GM23248 (cell line): ENCODE results near the gene TMEM165. TPM values are rescaled to one million over a fixed set of nuclear protein-coding genes. Genes with fewer than 3 reads are reported as not detected.

ENCODE experiments used
- DNase-seq: peaks from one replicate; pipeline ENCODE4 v3.0.0-alpha.2; 2015
- H2AFZ ChIP-seq: fragments of 200-600 bp; sonication (generic); 2 replicates; pipeline ENCODE4 v1.6.1; 2016; ENCODE audit warnings: antibody characterized with exemption
- H3F3A ChIP-seq: fragments of 200-600 bp; sonication (generic); 2 replicates; pipeline ENCODE4 v1.6.1; 2016; ENCODE audit warnings: mild to moderate bottlenecking, antibody characterized with exemption, mixed run types; ENCODE audit not compliant: insufficient read depth
- H3K27ac ChIP-seq: fragments of 200-600 bp; sonication (generic); 2 replicates; pipeline ENCODE4 v1.5.1; 2016; ENCODE audit warnings: mild to moderate bottlenecking
- H3K27me3 ChIP-seq: fragments of 200-600 bp; sonication (generic); replicated peaks from 2 replicates; pipeline ENCODE4 v1.6.1; 2016; ENCODE audit warnings: mild to moderate bottlenecking; ENCODE audit not compliant: insufficient read depth
- H3K36me3 ChIP-seq: fragments of 200-600 bp; sonication (generic); 2 replicates; pipeline ENCODE4 v1.6.1; 2016; ENCODE audit warnings: low read depth, mild to moderate bottlenecking
- H3K4me1 ChIP-seq: fragments of 200-600 bp; sonication (generic); 2 replicates; pipeline ENCODE4 v1.6.1; 2016; ENCODE audit warnings: mild to moderate bottlenecking; ENCODE audit not compliant: insufficient read depth
- H3K4me2 ChIP-seq: fragments of 200-600 bp; sonication (generic); one replicate; pipeline ENCODE4 v1.6.1; 2016; ENCODE audit warnings: mild to moderate bottlenecking; ENCODE audit not compliant: unreplicated experiment
- H3K4me3 ChIP-seq: fragments of 200-600 bp; sonication (generic); 2 replicates; pipeline ENCODE4 v1.5.1; 2016; ENCODE audit warnings: mild to moderate bottlenecking
- H3K79me2 ChIP-seq: fragments of 200-600 bp; sonication (generic); 2 replicates; pipeline ENCODE4 v1.6.1; 2016; ENCODE audit warnings: mild to moderate bottlenecking; ENCODE audit not compliant: insufficient read depth
- H3K9ac ChIP-seq: fragments of 200-600 bp; sonication (generic); 2 replicates; pipeline ENCODE4 v1.6.1; 2016; ENCODE audit warnings: mild to moderate bottlenecking
- H3K9me2 ChIP-seq: fragments of 200-600 bp; sonication (generic); 2 replicates; pipeline ENCODE4 v1.6.1; 2016; ENCODE audit warnings: mixed run types, mild to moderate bottlenecking, moderate library complexity; ENCODE audit not compliant: insufficient read depth
- H3K9me3 ChIP-seq: fragments of 200-600 bp; sonication (generic); one replicate; pipeline ENCODE4 v1.6.1; 2017; ENCODE audit warnings: low read depth
- H4K20me1 ChIP-seq: fragments of 200-600 bp; sonication (generic); 2 replicates; pipeline ENCODE4 v1.6.0; 2016; ENCODE audit not compliant: insufficient read depth
- EZH2 ChIP-seq: fragments of 200-600 bp; sonication (generic); IDR thresholded peaks from 2 replicates; pipeline ENCODE4 v1.6.1; 2018; ENCODE audit warnings: antibody characterized with exemption, mild to moderate bottlenecking; ENCODE audit not compliant: insufficient read depth, poor library complexity, severe bottlenecking
- EZH2phosphoT487 ChIP-seq: fragments of 200-600 bp; sonication (generic); IDR thresholded peaks from 2 replicates; pipeline ENCODE4 v1.6.1; 2018; ENCODE audit warnings: antibody characterized with exemption, moderate library complexity, mild to moderate bottlenecking, low read depth; ENCODE audit not compliant: insufficient read depth
- WGBS, 2 experiments: methylation state at CpG; one replicate each; pipeline ENCODE4 v1.1.6; 2015 to 2017; ENCODE audit warnings: low lambda C conversion rate in 2 of 2, low coverage in 1 of 2; ENCODE audit errors: missing lambda C conversion rate in 2 of 2; 5-methylcytosine and 5-hydroxymethylcytosine counted together
- in situ Hi-C: fragments of 300-500 bp; cut with MboI; formaldehyde crosslinking; loops from 2 replicates; pipeline ENCODE4 v1.15.0; 2020
- polyA plus RNA-seq: library from polyadenylated mRNA; unstranded; fragments of >200 nt; fragmentation: Nextera tagmentation; extraction: Ambion mirVana; gene quantifications from 2 replicates; pipeline ENCODE4 v1.2.1, GENCODE V29; 2016
- small RNA-seq: library from RNA; depleted of rRNA; stranded (forward); fragments of <200 nt; gene quantifications from one replicate; pipeline ENCODE3, GENCODE V24; 2014; ENCODE audit warnings: low read depth, low replicate concordance
- total RNA-seq: library from RNA; depleted of rRNA; stranded (reverse); fragments of >200 nt; shearing (Covaris generic); gene quantifications from 2 replicates; pipeline ENCODE4 v1.2.3, GENCODE V29; 2014; rRNA removed

The TMEM165 gene
- total and polyA plus RNA-seq, 2 experiments from 2014 or later = 188 to 217 TPM

DNA sequence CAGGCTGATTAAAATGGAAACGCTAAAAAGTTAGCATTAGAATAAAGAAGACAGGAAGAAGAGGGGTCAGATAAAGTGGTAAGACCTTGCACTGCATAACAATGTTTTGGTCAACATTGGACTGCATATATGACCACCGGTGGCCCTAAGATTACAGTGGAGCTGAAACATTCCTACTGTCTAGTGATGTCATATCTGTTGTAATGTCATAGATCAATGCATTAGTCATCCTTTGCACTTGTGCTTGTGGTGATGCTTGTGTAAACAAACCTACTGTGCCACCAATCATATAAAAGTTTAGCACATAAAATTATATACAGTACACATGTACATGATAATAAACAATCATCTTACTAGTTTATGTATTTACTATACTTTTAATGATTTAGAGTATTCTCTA is 73.0 kb downstream of the TMEM165 start:
- in situ Hi-C loops = no loop called here
- 89 to 94% methylated on average over 2 of the region's 2 CpGs for WGBS, 2 experiments
- Histone ChIP-seq H3K4me3 (no peak overlapping the region), H3K27ac (no peak overlapping the region), H3K4me1 (no peaks in the 10 kb centered on the region), H3K9me3 (no peaks in the 10 kb centered on the region), H2AFZ (no peak overlapping the region), H3K79me2 (no peaks in the 10 kb centered on the region), H4K20me1 (no peaks in the 10 kb centered on the region), H3K36me3 (peaks cover 38% of the 10 kb centered on the region), H3F3A (peaks cover under 1% of the 10 kb centered on the region; the same call in 1 of the 2 replicates), H3K27me3 (no peaks in the 10 kb centered on the region), H3K4me2 (no peak overlapping the region), H3K9me2 (no peaks in the 10 kb centered on the region), H3K9ac (no peak overlapping the region)
- peak; percentile 64 for DNase-seq
- no peak for TF ChIP-seq EZH2
- no peak for TF ChIP-seq EZH2phosphoT487

DNA sequence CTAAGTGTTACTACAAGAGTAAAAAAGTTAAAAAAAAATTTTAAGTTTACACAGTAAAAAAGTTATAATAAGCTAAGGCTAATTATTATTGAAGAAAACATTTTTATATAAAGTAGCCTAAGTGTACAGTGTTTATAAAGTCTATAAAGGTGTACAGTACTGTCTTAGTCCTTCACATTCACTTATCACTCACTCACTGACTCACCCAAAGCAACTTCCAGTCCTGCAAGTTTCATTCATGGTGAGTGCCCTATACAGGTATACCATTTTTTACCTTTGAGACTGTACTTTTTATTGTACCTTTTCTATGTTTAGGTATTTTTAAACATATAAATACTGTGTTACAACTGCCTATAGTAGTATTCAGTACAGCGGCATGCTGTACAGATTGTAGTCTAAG is 74.2 kb downstream of the TMEM165 start:
- Histone ChIP-seq H3K9ac (no peak overlapping the region), H3K4me3 (no peak overlapping the region)
- WGBS, 2 experiments = 96 to 97% methylated on average over 1 of the region's 1 CpG

More for the DNA sequence above, 74.2 kb downstream of the TMEM165 start:
- Histone ChIP-seq H3F3A (peaks cover 13% of the 10 kb centered on the region), H3K36me3 (peaks cover 44% of the 10 kb centered on the region), H3K79me2 (no peaks in the 10 kb centered on the region), H3K9me3 (no peaks in the 10 kb centered on the region), H3K27me3 (no peaks in the 10 kb centered on the region), H2AFZ (no peak overlapping the region), H3K27ac (no peak overlapping the region), H3K4me2 (no peak overlapping the region), H4K20me1 (no peaks in the 10 kb centered on the region), H3K9me2 (no peaks in the 10 kb centered on the region), H3K4me1 (peaks cover 4% of the 10 kb centered on the region)
- in situ Hi-C loops = no loop called here
- no peak for DNase-seq
- TF ChIP-seq EZH2 (no peak), EZH2phosphoT487 (no peak)

Small RNAs within 50 kb of the gene (small RNA-seq; reads per million reads assigned to genes)
- gene RF00019 = not detected

Other genes starting within 250 kb of the TMEM165 start
- gene SRD5A3, start 49.7 kb upstream of the TMEM165 start, total RNA-seq = 16.4 and 20.6 TPM in 2 replicates
- 54.2 and 57.9 TPM in 2 replicates for gene SRD5A3, start 49.7 kb upstream of the TMEM165 start, polyA plus RNA-seq
- 28.0 and 32.2 TPM in 2 replicates for gene CLOCK, start 151.0 kb downstream of the TMEM165 start, total RNA-seq
- gene CLOCK, start 151.0 kb downstream of the TMEM165 start, polyA plus RNA-seq = 16.2 and 16.5 TPM in 2 replicates
- not detected in 2 replicates for gene PDCL2, start 196.3 kb downstream of the TMEM165 start, total RNA-seq
- not detected in 2 replicates for gene PDCL2, start 196.3 kb downstream of the TMEM165 start, polyA plus RNA-seq
- gene NMU, start 240.3 kb downstream of the TMEM165 start, total RNA-seq = not detected in 2 replicates
- 0.61 TPM in 1 of 2 replicates, not detected in the other for gene NMU, start 240.3 kb downstream of the TMEM165 start, polyA plus RNA-seq